ENCODE measurements around the gene NIT1. TPM values are rescaled to one million over a fixed set of nuclear protein-coding genes. Genes with fewer than 3 reads are reported as not detected.

The NIT1 gene, protein sequence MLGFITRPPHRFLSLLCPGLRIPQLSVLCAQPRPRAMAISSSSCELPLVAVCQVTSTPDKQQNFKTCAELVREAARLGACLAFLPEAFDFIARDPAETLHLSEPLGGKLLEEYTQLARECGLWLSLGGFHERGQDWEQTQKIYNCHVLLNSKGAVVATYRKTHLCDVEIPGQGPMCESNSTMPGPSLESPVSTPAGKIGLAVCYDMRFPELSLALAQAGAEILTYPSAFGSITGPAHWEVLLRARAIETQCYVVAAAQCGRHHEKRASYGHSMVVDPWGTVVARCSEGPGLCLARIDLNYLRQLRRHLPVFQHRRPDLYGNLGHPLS
- polyA plus RNA-seq (ENCODE audit: low read depth in 6 of 6) = 10 to 100 TPM; 21.3 to 30.1 (median 25.6) TPM

DNA sequence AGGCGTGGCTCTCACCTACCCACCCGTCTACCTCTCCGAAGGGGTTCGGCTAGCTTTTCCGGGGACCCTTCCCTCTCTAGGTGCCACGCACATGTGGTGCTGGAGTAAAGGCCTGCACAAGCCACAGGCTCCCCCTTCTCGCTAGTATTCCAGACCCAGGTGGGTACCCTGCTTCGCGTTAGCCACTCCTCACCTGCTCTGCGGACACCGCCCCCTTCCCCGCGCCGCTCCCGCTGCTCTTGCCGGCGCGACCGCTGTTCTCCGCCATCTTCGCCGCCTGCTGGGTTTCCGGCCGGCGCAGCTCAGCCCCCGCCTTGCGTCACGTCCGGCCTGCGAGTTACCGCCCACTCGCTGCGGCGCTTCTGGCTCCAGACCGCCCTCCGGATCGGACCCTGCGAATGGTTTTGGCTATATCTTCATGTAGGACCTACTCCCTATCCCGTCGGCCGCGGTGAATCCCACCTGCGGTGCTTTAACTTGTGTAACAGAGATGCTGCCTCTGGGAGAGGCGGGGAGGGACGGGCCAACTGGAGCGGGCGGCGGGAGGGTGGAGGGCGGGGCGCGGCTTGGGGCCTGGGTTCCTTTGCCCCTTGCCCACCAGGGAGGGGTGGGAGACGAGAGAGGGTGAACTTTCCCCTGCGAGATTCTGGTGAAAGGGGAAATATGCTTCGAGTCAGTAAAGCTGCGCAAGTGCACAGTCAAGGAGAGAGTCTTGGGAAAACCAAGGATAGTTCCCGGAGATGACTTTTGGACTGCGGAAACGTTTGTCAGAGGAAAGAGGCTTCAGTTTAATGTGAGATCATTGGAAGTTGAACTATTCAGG, at the start of gene NIT1, which contains the start of gene PFDN2:
NIT1 (plus strand) TSS at position 347 of the 823 bp plus-strand sequence; CDS start at position 419, 72 bp downstream.
PFDN2 (minus strand) TSS at position 279 of the 823 bp plus-strand sequence; CDS start at position 268, 11 bp downstream.
- Mint-ChIP-seq H3K27ac (peak within 1 kb of the TSS; percentile 95 to 98 (median 96)), H3K27me3 (no peaks in the 10 kb centered on the region), H3K9me3 (no peaks in the 10 kb centered on the region), H3K4me3 (peak within 1 kb of the TSS; percentile 93 to 99 (median 97)), H3K36me3 (peaks cover 0 to 11% of the 10 kb centered on the region in 2 donors), H3K4me1 (peaks cover 50 to 87% (median 82%) of the 10 kb centered on the region in 3 donors)
- ATAC-seq (ENCODE audit: low read depth in 2 of 2) (peak; percentile 81 to 84), DNase-seq (peak; percentile 85)

DNA sequence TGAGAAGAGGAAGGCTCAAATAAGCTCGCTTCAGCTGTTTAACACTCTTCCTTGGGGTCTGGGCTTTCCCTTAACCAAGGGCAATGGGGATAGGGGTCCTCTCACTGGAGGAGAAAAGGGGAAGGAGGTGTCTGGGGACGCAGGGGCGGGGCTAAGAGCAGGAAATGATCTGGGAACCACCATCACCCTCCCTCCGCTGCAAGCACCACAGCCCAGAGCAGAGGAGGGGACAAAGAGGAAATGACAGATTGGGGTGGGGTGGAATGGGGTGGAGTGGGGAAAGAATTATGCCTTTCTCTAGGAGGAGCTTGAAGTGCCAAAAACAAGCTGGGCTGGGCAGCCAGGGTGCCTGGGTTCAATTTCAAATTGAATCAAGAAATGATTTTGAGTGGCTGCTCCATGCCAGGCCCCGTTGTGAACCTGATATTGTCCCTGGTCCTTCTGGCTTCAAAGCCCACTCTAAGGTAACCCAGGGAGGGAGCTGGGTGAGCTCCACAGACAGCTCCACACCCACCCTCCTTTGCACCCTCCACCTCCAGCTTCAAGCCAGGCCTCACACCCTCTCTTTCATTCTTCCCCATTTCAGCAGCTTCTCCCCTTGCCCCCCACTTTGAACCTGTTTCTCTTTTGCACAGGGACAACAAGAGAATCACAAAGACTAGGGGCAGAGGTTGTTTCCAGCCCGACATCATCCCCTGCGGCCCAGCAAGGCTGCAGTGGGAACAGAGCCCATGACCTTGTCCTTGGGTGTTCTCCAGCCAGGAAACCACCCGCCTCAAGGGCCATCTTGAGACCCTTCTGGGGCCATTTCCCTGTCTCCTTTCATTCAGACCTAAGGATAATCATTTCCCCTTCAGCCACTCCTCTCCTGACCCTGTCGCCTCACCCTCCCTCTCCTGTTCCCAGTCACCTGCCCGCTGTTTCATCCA, 49.3 kb upstream of the NIT1 start:
- peaks cover 0 to 20% of the 10 kb centered on the region in 2 donors for H3K36me3 Mint-ChIP-seq
- DNase-seq (peak; percentile 89), ATAC-seq (ENCODE audit: low read depth in 2 of 2) (peak; percentile 70 to 71)
- H3K27me3 Mint-ChIP-seq = no peaks in the 10 kb centered on the region
- peaks cover 59 to 70% (median 69%) of the 10 kb centered on the region in 3 donors for H3K4me1 Mint-ChIP-seq
- peak overlapping the region; percentile 93 to 99 (median 98) for H3K27ac Mint-ChIP-seq
- H3K9me3 Mint-ChIP-seq = no peaks in the 10 kb centered on the region
- peak overlapping the region; percentile 90 to 100 (median 99) for H3K4me3 Mint-ChIP-seq

DNA sequence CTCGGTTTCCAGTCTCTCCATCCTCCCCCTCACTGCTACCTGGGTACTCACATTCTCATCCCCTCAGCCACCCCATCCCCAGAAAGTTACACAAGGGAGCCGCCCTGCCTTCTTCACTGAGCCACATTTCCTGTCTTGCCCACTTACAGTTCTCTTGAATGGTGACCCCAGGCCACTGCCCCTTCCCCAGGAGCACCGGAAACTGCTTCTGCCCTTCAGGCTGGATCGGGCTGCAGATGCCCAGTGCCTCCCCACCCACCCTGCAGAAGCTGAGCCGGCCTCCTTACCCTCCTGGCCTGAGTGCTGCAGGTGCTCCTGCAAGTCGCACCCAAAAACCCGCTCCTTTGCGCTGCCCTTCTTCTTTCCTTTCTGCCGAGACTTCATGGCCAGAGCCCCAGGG, 48.7 kb upstream of the NIT1 start:
- ATAC-seq (ENCODE audit: low read depth in 2 of 2) (no peak), DNase-seq (no peak)
- peaks cover 54 to 63% (median 62%) of the 10 kb centered on the region in 3 donors for H3K4me1 Mint-ChIP-seq
- H3K27ac Mint-ChIP-seq = peak overlapping the region; percentile 93 to 99 (median 98)
- H3K9me3 Mint-ChIP-seq = no peaks in the 10 kb centered on the region
- peaks cover 0 to 14% of the 10 kb centered on the region in 2 donors for H3K36me3 Mint-ChIP-seq
- peak overlapping the region; percentile 90 to 100 (median 99) for H3K4me3 Mint-ChIP-seq
- H3K27me3 Mint-ChIP-seq = no peaks in the 10 kb centered on the region

DNA sequence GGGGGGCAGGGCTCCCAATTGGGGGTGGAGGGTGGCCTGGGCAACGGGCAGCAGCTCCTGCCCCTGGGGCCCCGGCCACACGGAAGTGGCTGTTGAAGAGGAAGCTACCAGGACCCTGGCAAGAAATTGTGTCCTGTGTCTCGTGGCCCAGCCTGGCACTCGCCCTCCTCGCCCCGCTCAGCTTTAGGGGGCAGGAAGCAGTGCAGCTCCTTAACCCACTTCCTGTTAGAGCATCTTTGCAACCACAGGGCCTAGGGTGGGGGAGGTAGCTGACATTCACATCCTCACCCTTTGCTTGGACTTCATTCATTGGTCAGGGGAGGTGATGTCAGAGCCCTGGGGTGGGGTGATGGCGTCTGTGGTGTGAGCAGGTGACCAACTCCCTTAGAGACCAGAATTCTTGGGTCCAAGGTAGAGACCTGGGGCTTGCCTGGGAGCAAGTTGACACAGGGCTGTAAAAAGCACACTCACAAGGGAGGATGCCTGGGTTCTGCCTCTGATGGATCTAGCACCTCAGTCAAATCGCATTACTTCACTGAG, 48.1 kb upstream of the NIT1 start, which contains the start of gene ARHGAP30:
ARHGAP30 (minus strand) TSS at position 161 of the 540 bp plus-strand sequence. CDS start 267 bp downstream, outside the sequence.
- Mint-ChIP-seq H3K4me1 (peaks cover 48 to 57% (median 56%) of the 10 kb centered on the region in 3 donors), H3K27me3 (no peaks in the 10 kb centered on the region), H3K4me3 (peak within 1 kb of the TSS; percentile 90 to 100 (median 99)), H3K27ac (peak within 1 kb of the TSS; percentile 93 to 99 (median 98)), H3K9me3 (no peaks in the 10 kb centered on the region), H3K36me3 (peaks cover 0 to 13% of the 10 kb centered on the region in 2 donors)
- peak; percentile 91 for DNase-seq
- ATAC-seq (ENCODE audit: low read depth in 2 of 2) = peak; percentile 78 to 82

DNA sequence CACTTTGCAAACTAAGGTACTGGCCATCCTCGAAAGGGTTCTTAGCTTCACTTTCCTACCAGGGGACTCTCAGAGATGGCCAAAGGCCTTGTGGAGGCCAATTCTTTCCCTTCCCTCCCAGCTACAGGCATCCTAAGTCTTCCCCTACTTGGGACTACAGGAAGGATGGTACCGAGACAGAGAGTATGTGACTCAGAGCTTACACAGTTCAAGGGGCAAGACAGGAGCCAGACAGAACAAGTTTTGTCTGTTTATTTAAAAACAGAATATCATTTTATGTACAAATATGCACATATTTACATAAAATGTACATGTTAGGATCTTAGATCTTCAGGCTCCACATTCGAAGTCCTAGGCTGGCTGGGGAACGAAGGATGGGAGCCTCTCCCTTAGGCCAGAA, 47.1 kb upstream of the NIT1 start:
- H3K27me3 Mint-ChIP-seq = no peaks in the 10 kb centered on the region
- no peaks in the 10 kb centered on the region for H3K9me3 Mint-ChIP-seq
- H3K4me3 Mint-ChIP-seq = peak overlapping the region in 3 of 8 donors; percentile 56 to 99 (median 58)
- peaks cover 48 to 54% (median 50%) of the 10 kb centered on the region in 3 donors for H3K4me1 Mint-ChIP-seq
- peak overlapping the region; percentile 86 to 99 (median 98) for H3K27ac Mint-ChIP-seq
- DNase-seq = no peak
- ATAC-seq (ENCODE audit: low read depth in 2 of 2) = no peak
- H3K36me3 Mint-ChIP-seq = peaks cover 0 to 13% of the 10 kb centered on the region in 2 donors

DNA sequence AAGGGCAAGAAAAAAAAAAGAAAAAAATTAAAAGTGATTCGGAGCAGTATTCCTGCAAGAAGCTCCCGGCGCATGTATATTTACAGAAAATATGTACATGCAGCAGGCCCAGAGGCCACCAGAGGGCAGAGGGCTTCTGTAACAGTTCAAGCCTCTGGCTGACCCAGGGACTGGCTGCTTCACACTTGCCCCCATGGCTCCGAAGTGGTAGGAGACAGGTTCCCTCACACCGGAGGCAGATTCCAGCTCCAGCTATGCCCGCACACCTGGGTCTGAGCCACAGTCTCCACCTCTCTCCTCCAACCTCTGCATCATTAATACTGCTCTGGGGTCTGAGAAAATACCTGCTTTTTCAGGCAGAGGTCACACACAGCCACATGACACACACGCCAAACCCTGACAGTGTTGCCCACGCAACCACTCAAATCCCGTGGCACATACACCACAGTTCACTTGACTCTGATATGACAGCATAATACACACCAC, 46.0 kb upstream of the NIT1 start:
- Mint-ChIP-seq H3K4me1 (peaks cover 40 to 48% (median 40%) of the 10 kb centered on the region in 3 donors), H3K4me3 (peak overlapping the region in 1 of 8 donors; percentile 58), H3K9me3 (no peaks in the 10 kb centered on the region), H3K36me3 (peaks cover 0 to 9% of the 10 kb centered on the region in 2 donors), H3K27me3 (no peaks in the 10 kb centered on the region), H3K27ac (peak overlapping the region; percentile 4 to 93 (median 55))
- ATAC-seq (ENCODE audit: low read depth in 2 of 2) (no peak), DNase-seq (peak; percentile 53)

DNA sequence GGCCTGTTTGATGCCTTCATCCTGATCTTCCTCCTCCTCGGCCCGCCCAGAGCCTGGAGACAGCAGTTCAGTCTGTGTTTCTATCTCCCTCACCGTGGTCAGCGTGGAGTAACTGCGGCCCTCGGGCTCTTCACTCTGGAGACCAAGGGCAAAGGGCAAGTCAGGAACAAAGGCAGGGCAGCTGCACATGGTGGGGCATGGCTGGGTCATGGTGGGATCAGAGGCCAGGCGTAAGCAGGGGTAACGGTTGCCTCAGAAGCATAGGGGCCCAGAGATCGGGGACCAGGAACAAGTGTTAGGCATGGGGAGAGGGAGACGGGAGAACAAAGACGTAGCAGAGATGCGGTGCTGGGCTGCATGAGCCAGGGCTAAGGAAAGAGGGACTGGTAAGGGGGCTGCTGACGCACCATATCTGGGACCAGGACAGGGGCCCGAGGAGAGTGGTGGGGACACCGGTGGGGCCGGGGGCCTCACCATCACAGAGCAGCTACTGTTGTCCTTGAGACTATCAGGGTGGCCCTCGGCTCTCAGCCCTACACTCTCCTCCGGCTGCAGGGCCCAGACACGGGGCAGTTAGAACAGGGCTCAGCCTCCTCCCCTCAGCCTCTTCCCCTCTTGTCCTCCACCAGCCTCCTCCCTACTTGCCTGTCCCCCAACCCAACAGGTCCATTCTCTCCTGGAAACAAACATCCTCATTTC, 45.0 kb upstream of the NIT1 start:
- H3K4me1 Mint-ChIP-seq = peaks cover 30 to 38% (median 30%) of the 10 kb centered on the region in 3 donors
- peak overlapping the region in 1 of 8 donors; percentile 61 for H3K4me3 Mint-ChIP-seq
- no peak for DNase-seq

DNA sequence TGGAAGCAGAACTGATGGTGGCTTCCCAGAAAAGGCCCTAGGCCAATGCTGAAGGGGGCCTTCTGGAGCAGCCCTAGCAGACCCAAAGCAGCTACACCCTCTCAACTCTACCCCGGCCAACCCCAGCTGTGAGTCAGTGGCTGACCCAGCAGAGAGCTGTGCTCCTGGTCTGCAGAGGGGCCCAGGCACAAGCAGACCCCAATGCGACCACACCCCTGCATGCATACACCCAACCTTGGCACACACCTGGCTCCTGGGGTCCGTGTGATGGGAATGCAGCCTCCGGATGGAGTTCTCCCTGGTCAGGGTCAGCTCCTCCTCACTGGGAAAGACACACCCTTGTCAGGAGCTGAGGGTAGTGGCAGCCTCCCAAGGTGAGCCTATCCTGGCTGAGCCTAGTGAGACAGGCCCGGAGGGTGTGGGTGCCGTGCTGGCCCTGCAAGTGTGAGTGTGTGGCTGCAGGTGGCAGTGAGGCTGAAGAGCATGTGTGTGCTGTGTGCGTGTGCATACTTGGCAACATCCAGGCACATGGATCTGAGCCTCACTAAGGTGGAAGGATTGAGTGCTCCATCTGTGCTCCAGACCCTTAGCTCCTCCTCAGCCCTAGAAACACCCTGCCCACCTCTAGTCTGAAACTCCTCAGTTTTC, 44.3 kb upstream of the NIT1 start:
- peaks cover 23 to 31% (median 24%) of the 10 kb centered on the region in 3 donors for H3K4me1 Mint-ChIP-seq
- ATAC-seq (ENCODE audit: low read depth in 2 of 2) (no peak), DNase-seq (no peak)
- H3K9me3 Mint-ChIP-seq = no peaks in the 10 kb centered on the region
- peak overlapping the region in 1 of 8 donors; percentile 61 for H3K4me3 Mint-ChIP-seq
- peak overlapping the region in 2 of 6 donors; percentile 67 to 88 for H3K27ac Mint-ChIP-seq
- no peaks in the 10 kb centered on the region for H3K27me3 Mint-ChIP-seq
- H3K36me3 Mint-ChIP-seq = no peaks in the 10 kb centered on the region

More for the DNA sequence above, 45.0 kb upstream of the NIT1 start:
- no peaks in the 10 kb centered on the region for H3K9me3 Mint-ChIP-seq
- H3K36me3 Mint-ChIP-seq = no peaks in the 10 kb centered on the region
- no peak for ATAC-seq (ENCODE audit: low read depth in 2 of 2)
- no peaks in the 10 kb centered on the region for H3K27me3 Mint-ChIP-seq
- peak overlapping the region in 2 of 6 donors; percentile 67 to 88 for H3K27ac Mint-ChIP-seq

DNA sequence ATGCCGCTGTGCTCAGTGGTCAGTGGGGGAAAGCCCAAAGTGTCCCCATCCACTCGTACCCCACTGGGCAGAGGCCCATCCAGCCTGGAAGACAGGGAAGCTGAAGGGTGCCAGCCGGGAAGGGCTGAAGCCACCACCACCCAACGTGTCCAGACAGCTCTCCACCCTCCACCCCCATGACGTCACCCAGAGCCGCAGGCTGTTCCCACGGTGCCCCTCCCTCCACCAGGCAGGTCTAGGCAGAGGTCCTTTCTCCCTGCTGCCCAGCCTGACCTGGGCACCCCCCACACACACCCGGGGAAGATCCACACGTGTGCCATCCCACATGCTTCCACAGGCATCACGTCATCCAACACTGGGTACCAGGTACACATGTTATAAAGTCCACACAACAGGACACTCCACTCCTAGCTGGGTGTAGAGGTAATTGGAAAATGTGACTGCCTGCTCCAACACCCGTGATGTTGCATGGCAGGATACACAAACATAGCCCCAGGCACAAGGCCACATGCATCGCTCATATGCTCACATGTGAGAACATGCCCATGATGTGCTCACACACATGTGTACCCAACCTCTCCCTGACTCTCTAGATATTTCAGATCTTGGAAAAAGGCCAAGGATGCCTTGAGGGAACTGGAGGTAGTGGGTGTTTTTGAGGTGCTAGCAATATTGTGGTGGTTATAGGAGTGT, 43.1 kb upstream of the NIT1 start:
- ATAC-seq (ENCODE audit: low read depth in 2 of 2) (no peak), DNase-seq (no peak)
- no peak overlapping the region for H3K4me3 Mint-ChIP-seq
- H3K27me3 Mint-ChIP-seq = no peaks in the 10 kb centered on the region
- no peaks in the 10 kb centered on the region for H3K9me3 Mint-ChIP-seq
- H3K4me1 Mint-ChIP-seq = peaks cover 15 to 19% (median 17%) of the 10 kb centered on the region in 3 donors
- no peaks in the 10 kb centered on the region for H3K36me3 Mint-ChIP-seq
- H3K27ac Mint-ChIP-seq = peak overlapping the region in 1 of 6 donors; percentile 39

DNA sequence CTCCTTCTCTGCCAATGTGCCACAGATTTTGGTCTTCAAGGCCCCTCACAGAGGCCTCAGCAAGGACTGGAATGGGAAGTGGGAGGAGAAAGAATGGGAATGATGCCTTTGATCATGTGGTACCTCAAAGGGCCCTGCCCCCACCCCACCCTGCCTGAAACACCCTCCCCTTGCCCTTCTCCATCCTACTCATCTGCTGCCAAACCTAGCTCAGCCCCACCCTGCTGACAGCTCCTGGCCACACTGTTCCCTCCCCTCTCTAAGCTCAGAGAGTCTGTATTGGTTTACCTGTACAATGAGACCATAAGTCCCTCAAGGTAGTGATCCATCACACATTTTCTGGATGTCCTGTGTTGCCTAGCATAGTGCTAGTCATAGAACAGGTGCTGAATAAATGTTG, 41.5 kb upstream of the NIT1 start:
- no peak overlapping the region for H3K27ac Mint-ChIP-seq
- H3K4me1 Mint-ChIP-seq = peaks cover 7 to 9% (median 7%) of the 10 kb centered on the region in 3 donors
- no peaks in the 10 kb centered on the region for H3K36me3 Mint-ChIP-seq
- no peaks in the 10 kb centered on the region for H3K27me3 Mint-ChIP-seq
- DNase-seq (no peak), ATAC-seq (ENCODE audit: low read depth in 2 of 2) (no peak)
- no peaks in the 10 kb centered on the region for H3K9me3 Mint-ChIP-seq
- no peak overlapping the region for H3K4me3 Mint-ChIP-seq

DNA sequence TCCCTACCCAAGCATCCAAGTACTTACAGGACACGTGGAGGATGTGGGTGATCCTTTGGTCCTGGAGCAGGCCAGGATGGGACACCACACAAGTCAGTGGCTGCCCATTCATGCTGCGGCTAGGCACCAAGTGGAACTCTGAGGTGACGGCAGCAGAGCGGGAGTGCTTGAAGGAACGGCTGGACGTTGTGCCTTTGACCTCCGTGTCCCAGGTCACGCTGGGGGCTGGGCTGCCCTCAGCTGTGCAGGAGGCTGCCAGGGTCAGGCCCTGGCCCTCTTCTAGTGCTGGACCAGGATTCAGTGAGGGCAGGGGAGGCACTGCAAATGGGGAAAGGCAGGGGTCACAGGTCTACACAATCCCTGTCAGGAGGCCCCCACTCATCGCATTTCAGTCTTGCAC, 40.5 kb upstream of the NIT1 start:
- H3K36me3 Mint-ChIP-seq = no peaks in the 10 kb centered on the region
- H3K4me1 Mint-ChIP-seq = peaks cover 0 to under 1% (median 0%) of the 10 kb centered on the region in 3 donors
- H3K9me3 Mint-ChIP-seq = no peaks in the 10 kb centered on the region
- no peak for DNase-seq
- H3K27ac Mint-ChIP-seq = no peak overlapping the region
- no peak for ATAC-seq (ENCODE audit: low read depth in 2 of 2)
- H3K4me3 Mint-ChIP-seq = no peak overlapping the region
- H3K27me3 Mint-ChIP-seq = no peaks in the 10 kb centered on the region

Data from naive B cell (primary cell).